ENCODE data around the gene SDK1. TPM values are rescaled to one million over a fixed set of nuclear protein-coding genes. Genes with fewer than 3 reads are reported as not detected.

SDK1 gene
- total RNA-seq, 2 donors from 2014 or later: 3.1 to 3.6 TPM

DNA sequence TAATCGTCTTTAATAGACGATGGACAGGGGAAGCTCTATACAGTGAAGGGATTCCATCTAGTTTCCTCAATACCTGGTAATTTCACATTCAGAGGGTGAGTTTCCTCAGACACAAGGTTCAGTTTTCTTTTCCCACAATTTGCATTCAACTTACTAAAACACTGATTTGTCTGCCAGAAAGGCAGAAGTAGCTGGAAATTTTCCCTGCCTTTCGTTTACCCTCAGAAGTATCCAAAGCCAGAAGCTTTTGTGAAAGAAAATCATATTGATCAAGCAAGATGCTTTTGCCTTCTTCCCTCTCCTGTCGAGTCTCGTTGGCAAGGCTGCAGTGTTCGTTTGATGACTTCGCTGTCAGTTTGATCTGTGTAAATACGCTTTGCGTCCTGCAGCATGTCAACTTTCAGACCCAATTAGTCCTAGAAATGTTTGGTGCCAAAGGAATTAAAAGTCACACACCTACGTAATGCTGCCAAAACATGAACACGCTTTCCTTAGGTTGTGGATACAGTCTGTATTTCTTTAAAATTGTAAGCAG, 749.1 kb downstream of the SDK1 start:
- Histone ChIP-seq H3K9me3 (no peaks in the 10 kb centered on the region), H3K27me3 (no peaks in the 10 kb centered on the region), H3K4me1 (no peaks in the 10 kb centered on the region), H3K36me3 (no peaks in the 10 kb centered on the region), H3K27ac (no peak overlapping the region), H3K4me3 (no peak overlapping the region)
- peak; percentile 18 for DNase-seq (ENCODE audit: low spot score)
- TF ChIP-seq, protein P1, sequence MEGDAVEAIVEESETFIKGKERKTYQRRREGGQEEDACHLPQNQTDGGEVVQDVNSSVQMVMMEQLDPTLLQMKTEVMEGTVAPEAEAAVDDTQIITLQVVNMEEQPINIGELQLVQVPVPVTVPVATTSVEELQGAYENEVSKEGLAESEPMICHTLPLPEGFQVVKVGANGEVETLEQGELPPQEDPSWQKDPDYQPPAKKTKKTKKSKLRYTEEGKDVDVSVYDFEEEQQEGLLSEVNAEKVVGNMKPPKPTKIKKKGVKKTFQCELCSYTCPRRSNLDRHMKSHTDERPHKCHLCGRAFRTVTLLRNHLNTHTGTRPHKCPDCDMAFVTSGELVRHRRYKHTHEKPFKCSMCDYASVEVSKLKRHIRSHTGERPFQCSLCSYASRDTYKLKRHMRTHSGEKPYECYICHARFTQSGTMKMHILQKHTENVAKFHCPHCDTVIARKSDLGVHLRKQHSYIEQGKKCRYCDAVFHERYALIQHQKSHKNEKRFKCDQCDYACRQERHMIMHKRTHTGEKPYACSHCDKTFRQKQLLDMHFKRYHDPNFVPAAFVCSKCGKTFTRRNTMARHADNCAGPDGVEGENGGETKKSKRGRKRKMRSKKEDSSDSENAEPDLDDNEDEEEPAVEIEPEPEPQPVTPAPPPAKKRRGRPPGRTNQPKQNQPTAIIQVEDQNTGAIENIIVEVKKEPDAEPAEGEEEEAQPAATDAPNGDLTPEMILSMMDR (IDR thresholded peaks at IDR 0.05): no peak

- Histone ChIP-seq H3K36me3 (no peaks in the 10 kb centered on the region), H3K4me3 (no peak overlapping the region), H3K9me3 (no peaks in the 10 kb centered on the region), H3K27me3 (no peaks in the 10 kb centered on the region), H3K4me1 (no peaks in the 10 kb centered on the region), H3K27ac (no peak overlapping the region)
- TF ChIP-seq, protein P1 (IDR thresholded peaks at IDR 0.05): no peak
- DNase-seq (ENCODE audit: low spot score): peak; percentile 55
These were observed 750.6 kb downstream of the SDK1 start for GRCh38 chr7:4051696-4052095.

DNA sequence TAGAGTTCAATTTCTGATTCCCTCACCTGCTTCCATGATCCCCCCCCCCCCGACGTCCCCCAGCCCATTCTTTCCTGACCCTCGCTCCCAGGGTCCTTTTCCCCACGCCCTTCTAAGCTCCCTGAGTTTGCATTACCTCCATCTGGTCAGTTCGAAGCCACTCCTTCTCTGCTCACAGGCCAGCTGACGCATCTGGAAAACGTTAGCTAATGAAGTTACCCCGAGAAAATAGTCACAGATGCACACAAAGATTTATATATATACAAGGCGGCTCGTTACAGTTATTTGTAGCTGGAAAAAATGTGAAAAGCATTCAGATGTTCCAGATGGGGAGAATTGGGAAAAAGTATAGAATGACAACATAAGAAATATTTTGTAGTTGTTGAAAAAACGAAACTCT, 751.1 kb downstream of the SDK1 start:
- H3K27me3 ChIP-seq: no peaks in the 10 kb centered on the region
- no peak for DNase-seq (ENCODE audit: low spot score)
- TF ChIP-seq, protein P1 (IDR thresholded peaks at IDR 0.05): no peak
- H3K4me3 ChIP-seq: no peak overlapping the region
- no peaks in the 10 kb centered on the region for H3K9me3 ChIP-seq
- no peak overlapping the region for H3K27ac ChIP-seq
- no peaks in the 10 kb centered on the region for H3K36me3 ChIP-seq
- no peaks in the 10 kb centered on the region for H3K4me1 ChIP-seq

GRCh38 chr7:4054158-4054557, 753.1 kb downstream of the SDK1 start:
- Histone ChIP-seq H3K27me3 (no peaks in the 10 kb centered on the region), H3K9me3 (peaks cover 0 to 8% of the 10 kb centered on the region in 2 donors), H3K36me3 (no peaks in the 10 kb centered on the region), H3K27ac (no peak overlapping the region), H3K4me1 (no peaks in the 10 kb centered on the region), H3K4me3 (no peak overlapping the region)
- no peak for DNase-seq (ENCODE audit: low spot score)
- TF ChIP-seq, protein P1 (IDR thresholded peaks at IDR 0.05): no peak

DNA sequence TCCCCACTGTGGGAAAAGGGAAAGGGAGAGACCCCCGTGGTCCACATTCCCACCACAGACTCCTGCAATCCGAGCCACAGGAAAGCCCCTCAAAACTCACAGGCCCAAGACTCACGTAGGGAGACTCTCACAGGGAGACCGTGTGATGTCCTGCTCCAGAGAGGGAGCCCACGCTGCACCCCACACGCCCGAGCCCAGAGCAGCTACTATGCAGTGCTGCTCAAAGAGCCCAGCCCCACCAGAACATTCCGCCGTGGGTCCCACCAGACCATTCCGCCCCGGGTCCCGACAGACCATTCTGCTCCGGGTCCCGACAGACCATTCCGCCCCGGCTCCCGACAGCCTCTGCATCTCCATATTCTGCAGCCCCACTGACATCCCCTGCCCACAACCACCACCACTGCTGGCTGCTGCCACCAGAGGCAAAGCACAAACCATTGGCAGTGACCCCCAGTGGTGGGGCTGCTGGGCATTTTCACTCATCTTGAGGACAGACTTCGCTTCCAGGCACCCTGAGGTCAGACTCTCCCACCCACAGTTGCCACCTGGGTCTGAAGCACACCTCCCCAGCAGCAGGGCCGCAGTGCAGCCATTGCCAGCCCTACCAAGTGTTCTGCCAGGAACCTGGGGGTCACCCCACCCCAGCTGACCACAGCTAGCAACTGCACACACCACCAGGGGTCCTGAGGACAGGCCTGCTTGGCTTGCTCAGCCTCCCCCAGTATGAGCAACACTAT, 755.7 kb downstream of the SDK1 start:
- Histone ChIP-seq H3K4me1 (no peaks in the 10 kb centered on the region), H3K9me3 (peaks cover 0 to 8% of the 10 kb centered on the region in 2 donors), H3K4me3 (no peak overlapping the region), H3K27ac (no peak overlapping the region), H3K36me3 (no peaks in the 10 kb centered on the region), H3K27me3 (no peaks in the 10 kb centered on the region)
- DNase-seq (ENCODE audit: low spot score): no peak
- TF ChIP-seq, protein P1 (IDR thresholded peaks at IDR 0.05): no peak

- no peak overlapping the region for H3K4me3 ChIP-seq
- H3K27ac ChIP-seq: no peak overlapping the region
- H3K9me3 ChIP-seq: peaks cover 0 to 8% of the 10 kb centered on the region in 2 donors
- H3K4me1 ChIP-seq: no peaks in the 10 kb centered on the region
- DNase-seq (ENCODE audit: low spot score): no peak
- TF ChIP-seq, protein P1 (IDR thresholded peaks at IDR 0.05): no peak
- no peaks in the 10 kb centered on the region for H3K27me3 ChIP-seq
- no peaks in the 10 kb centered on the region for H3K36me3 ChIP-seq
These were observed 756.2 kb downstream of the SDK1 start for GRCh38 chr7:4057289-4057616.

All from right atrium auricular region (tissue), 2 donors.